ENCODE measurements around the gene DNAH7. TPM values are rescaled to one million over a fixed set of nuclear protein-coding genes. Genes with fewer than 3 reads are reported as not detected.

The DNAH7 gene
- total RNA-seq, 1 donor from 2014 or later: 1.2 TPM

- Histone ChIP-seq H3K27me3 (ENCODE audit: insufficient read depth, low read length) (no peaks in the 10 kb centered on the region), H3K4me2 (ENCODE audit: low read length) (no peak overlapping the region), H3K9ac (ENCODE audit: low read length) (no peak overlapping the region), H3K4me1 (ENCODE audit: insufficient read depth, low read length) (no peaks in the 10 kb centered on the region), H3K79me2 (ENCODE audit: insufficient read depth, low read length) (no peaks in the 10 kb centered on the region), H3K27ac (ENCODE audit: low read depth, low read length) (no peak overlapping the region), H3K9me3 (ENCODE audit: insufficient read depth, low read depth, low read length) (no peaks in the 10 kb centered on the region), H3K4me3 (ENCODE audit: insufficient read depth, low read depth, low read length) (no peak overlapping the region), H3K36me3 (ENCODE audit: insufficient read depth, low read length) (no peaks in the 10 kb centered on the region), H2AFZ (ENCODE audit: low read depth, low read length) (no peak overlapping the region), H4K20me1 (ENCODE audit: insufficient read depth, low read length) (no peaks in the 10 kb centered on the region)
- Mint-ChIP-seq H3K27me3 (ENCODE audit: low read depth, unreplicated experiment) (no peaks in the 10 kb centered on the region), H3K4me1 (ENCODE audit: low read depth, unreplicated experiment) (peaks cover 9% of the 10 kb centered on the region), H3K27ac (ENCODE audit: unreplicated experiment) (no peak overlapping the region), H3K36me3 (ENCODE audit: low read depth, unreplicated experiment) (no peaks in the 10 kb centered on the region), H3K9me3 (ENCODE audit: unreplicated experiment) (no peaks in the 10 kb centered on the region), H3K4me3 (ENCODE audit: unreplicated experiment) (no peak overlapping the region)
- DNase-seq (ENCODE audit: low read depth) (no peak), FAIRE-seq (no peak)
- TF ChIP-seq CTCF (IDR thresholded peaks at IDR 0.05; ENCODE audit: insufficient read depth, low read depth, low read length) (no peak), EZH2 (IDR thresholded peaks at IDR 0.05; ENCODE audit: insufficient read depth, low read length) (no peak)
These were observed 35.0 kb upstream of the DNAH7 start for GRCh38 chr2:196103626-196104025.

DNA sequence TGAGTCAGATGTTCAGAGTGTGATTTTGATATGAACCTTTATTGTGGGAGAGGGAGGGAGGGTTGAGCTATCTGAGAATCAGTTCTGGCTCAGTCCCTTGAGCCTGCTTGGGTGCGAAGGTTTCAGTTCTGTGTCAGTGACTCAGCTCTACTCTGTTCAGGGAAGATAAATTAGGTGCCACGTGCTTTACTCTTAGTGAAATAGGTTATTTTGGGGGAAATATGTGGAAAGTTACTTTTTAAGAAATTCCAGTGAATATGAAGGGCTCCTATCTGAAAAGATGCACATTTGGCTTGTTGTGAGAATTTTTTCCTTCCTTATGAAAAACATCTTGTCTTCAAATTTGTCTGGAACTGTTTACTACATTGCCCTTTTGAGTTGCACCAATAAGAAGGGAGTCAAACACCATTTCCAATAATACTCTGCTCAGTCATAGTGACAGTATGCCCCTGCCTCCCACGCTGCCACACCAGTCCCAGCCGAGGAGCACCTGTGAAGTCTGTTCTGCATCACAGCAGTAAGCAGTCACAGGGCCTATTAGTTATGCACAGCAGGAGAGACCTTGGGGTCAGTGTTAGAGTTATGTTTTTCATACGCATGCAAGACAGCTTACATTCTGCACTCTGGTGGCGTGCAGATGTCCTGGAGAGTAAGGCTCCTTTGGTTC lies 32.8 kb upstream of the DNAH7 start:
- H3K4me2 ChIP-seq (ENCODE audit: low read length): no peak overlapping the region
- no peak overlapping the region for H3K4me3 ChIP-seq (ENCODE audit: insufficient read depth, low read depth, low read length)
- no peaks in the 10 kb centered on the region for H3K79me2 ChIP-seq (ENCODE audit: insufficient read depth, low read length)
- H3K36me3 Mint-ChIP-seq (ENCODE audit: low read depth, unreplicated experiment): no peaks in the 10 kb centered on the region
- H3K4me1 Mint-ChIP-seq (ENCODE audit: low read depth, unreplicated experiment): peaks cover 9% of the 10 kb centered on the region
- H3K27me3 ChIP-seq (ENCODE audit: insufficient read depth, low read length): no peaks in the 10 kb centered on the region
- H3K4me1 ChIP-seq (ENCODE audit: insufficient read depth, low read length): no peaks in the 10 kb centered on the region
- H4K20me1 ChIP-seq (ENCODE audit: insufficient read depth, low read length): no peaks in the 10 kb centered on the region
- H3K4me3 Mint-ChIP-seq (ENCODE audit: unreplicated experiment): no peak overlapping the region
- H3K27ac Mint-ChIP-seq (ENCODE audit: unreplicated experiment): no peak overlapping the region
- FAIRE-seq (peak; percentile 20), DNase-seq (ENCODE audit: low read depth) (peak; percentile 74)
- H3K27me3 Mint-ChIP-seq (ENCODE audit: low read depth, unreplicated experiment): no peaks in the 10 kb centered on the region
- no peak for TF ChIP-seq CTCF (IDR thresholded peaks at IDR 0.05; ENCODE audit: insufficient read depth, low read depth, low read length)
- no peak for TF ChIP-seq EZH2 (IDR thresholded peaks at IDR 0.05; ENCODE audit: insufficient read depth, low read length)
- H3K9me3 ChIP-seq (ENCODE audit: insufficient read depth, low read depth, low read length): no peaks in the 10 kb centered on the region
- H3K9me3 Mint-ChIP-seq (ENCODE audit: unreplicated experiment): no peaks in the 10 kb centered on the region
- no peaks in the 10 kb centered on the region for H3K36me3 ChIP-seq (ENCODE audit: insufficient read depth, low read length)
- H2AFZ ChIP-seq (ENCODE audit: low read depth, low read length): no peak overlapping the region
- no peak overlapping the region for H3K27ac ChIP-seq (ENCODE audit: low read depth, low read length)
- H3K9ac ChIP-seq (ENCODE audit: low read length): no peak overlapping the region

GRCh38 chr2:196099916-196100315 lies 31.3 kb upstream of the DNAH7 start:
- no peak overlapping the region for H3K4me3 ChIP-seq (ENCODE audit: insufficient read depth, low read depth, low read length)
- Mint-ChIP-seq H3K27me3 (ENCODE audit: low read depth, unreplicated experiment) (no peaks in the 10 kb centered on the region), H3K4me3 (ENCODE audit: unreplicated experiment) (no peak overlapping the region), H3K9me3 (ENCODE audit: unreplicated experiment) (peaks cover 1% of the 10 kb centered on the region), H3K4me1 (ENCODE audit: low read depth, unreplicated experiment) (peaks cover 9% of the 10 kb centered on the region), H3K27ac (ENCODE audit: unreplicated experiment) (no peak overlapping the region), H3K36me3 (ENCODE audit: low read depth, unreplicated experiment) (no peaks in the 10 kb centered on the region)
- no peak for TF ChIP-seq CTCF (IDR thresholded peaks at IDR 0.05; ENCODE audit: insufficient read depth, low read depth, low read length)
- TF ChIP-seq EZH2 (IDR thresholded peaks at IDR 0.05; ENCODE audit: insufficient read depth, low read length): no peak
- no peak overlapping the region for H2AFZ ChIP-seq (ENCODE audit: low read depth, low read length)
- H3K9ac ChIP-seq (ENCODE audit: low read length): no peak overlapping the region
- no peaks in the 10 kb centered on the region for H3K36me3 ChIP-seq (ENCODE audit: insufficient read depth, low read length)
- FAIRE-seq (no peak), DNase-seq (ENCODE audit: low read depth) (peak; percentile 31)
- H4K20me1 ChIP-seq (ENCODE audit: insufficient read depth, low read length): no peaks in the 10 kb centered on the region
- no peaks in the 10 kb centered on the region for H3K79me2 ChIP-seq (ENCODE audit: insufficient read depth, low read length)
- no peaks in the 10 kb centered on the region for H3K4me1 ChIP-seq (ENCODE audit: insufficient read depth, low read length)
- H3K27ac ChIP-seq (ENCODE audit: low read depth, low read length): no peak overlapping the region
- H3K9me3 ChIP-seq (ENCODE audit: insufficient read depth, low read depth, low read length): no peaks in the 10 kb centered on the region
- H3K4me2 ChIP-seq (ENCODE audit: low read length): no peak overlapping the region
- H3K27me3 ChIP-seq (ENCODE audit: insufficient read depth, low read length): no peaks in the 10 kb centered on the region
